A673 (cell line): Measurements from ENCODE around the gene ZDHHC4. TPM values are rescaled to one million over a fixed set of nuclear protein-coding genes. Genes with fewer than 3 reads are reported as not detected.

ENCODE experiments used
- BruUV-seq: library from RNA; stranded (reverse); fragments of 400-500 nt; replicated peaks from 2 replicates; lab custom pipeline; 2021; lab: Mats Ljungman, UMichigan
- CTCF ChIA-PET: fragments of 300-600 bp; sonication (Branson Sonifier 250); formaldehyde crosslinking; loops from one replicate; lab custom pipeline; 2022; ENCODE audit warnings: antibody characterized with exemption; lab: Charles Lee
- POLR2A ChIA-PET: fragments of 300-600 bp; sonication (Branson Sonifier 250); formaldehyde crosslinking; loops from one replicate; lab custom pipeline; 2022; ENCODE audit warnings: antibody characterized with exemption; ENCODE audit not compliant: low non-redundant PET; lab: Charles Lee
- DNase-seq: peaks from one replicate; pipeline ENCODE4 v3.0.0-alpha.2; 2015; ENCODE audit warnings: low spot score
- H3K27ac ChIP-seq: fragments of 200-600 bp; sonication (generic); 2 replicates; pipeline ENCODE4 v1.5.1; 2016; ENCODE audit warnings: mixed run types, low read depth, mild to moderate bottlenecking, mixed read lengths, antibody characterized with exemption, low read length; ENCODE audit not compliant: poor library complexity, severe bottlenecking
- H3K27me3 ChIP-seq: fragments of 200-600 bp; sonication (generic); replicated peaks from 2 replicates; pipeline ENCODE4 v1.6.1; 2017; ENCODE audit warnings: mixed run types, low read depth, mild to moderate bottlenecking, mixed read lengths, antibody characterized with exemption, low read length; ENCODE audit not compliant: insufficient read depth, poor library complexity
- H3K36me3 ChIP-seq: fragments of 200-600 bp; sonication (generic); 2 replicates; pipeline ENCODE4 v1.6.1; 2016; ENCODE audit warnings: mixed run types, mild to moderate bottlenecking, mixed read lengths, antibody characterized with exemption, low read length; ENCODE audit not compliant: insufficient read depth, poor library complexity, severe bottlenecking
- H3K4me1 ChIP-seq: fragments of 200-600 bp; sonication (generic); 2 replicates; pipeline ENCODE4 v1.6.1; 2017; ENCODE audit warnings: mixed run types, mild to moderate bottlenecking, mixed read lengths, antibody characterized with exemption, low read length; ENCODE audit not compliant: insufficient read depth, poor library complexity, severe bottlenecking
- H3K4me3 ChIP-seq: fragments of 200-600 bp; sonication (generic); 2 replicates; pipeline ENCODE4 v1.5.1; 2016; ENCODE audit warnings: low read depth, mixed run types, mild to moderate bottlenecking, mixed read lengths, low read length; ENCODE audit not compliant: poor library complexity, severe bottlenecking
- H3K9me3 ChIP-seq: fragments of 200-600 bp; sonication (generic); 2 replicates; pipeline ENCODE4 v1.6.1; 2016; ENCODE audit warnings: mixed run types, low read depth, mild to moderate bottlenecking, mixed read lengths, antibody characterized with exemption, low read length; ENCODE audit not compliant: poor library complexity, severe bottlenecking
- CTCF ChIP-seq: fragments of 300-800, 200-600 bp; sonication (generic); conservative IDR thresholded peaks from 2 replicates; pipeline ENCODE4 v1.5.1; 2017; ENCODE audit warnings: low read depth, mild to moderate bottlenecking, antibody characterized with exemption, low read length, moderate library complexity, mixed read lengths
- EZH2 ChIP-seq: fragments of 200-600 bp; sonication (generic); IDR thresholded peaks from 2 replicates; pipeline ENCODE4 v1.6.1; 2017; ENCODE audit warnings: borderline replicate concordance, low read depth, mild to moderate bottlenecking, mixed read lengths, antibody characterized with exemption, low read length; ENCODE audit not compliant: poor library complexity, severe bottlenecking
- intact Hi-C: fragments of 100-400 bp; cut with micrococcal nuclease; formaldehyde crosslinking; loops from one replicate; pipeline ENCODE4 v1.10.0; 2022; ENCODE audit not compliant: unreplicated experiment
- total RNA-seq: library from RNA; stranded (reverse); gene quantifications from 2 replicates; pipeline ENCODE4 v1.2.3, GENCODE V29; 2021

The ZDHHC4 gene
- total RNA-seq, 1 experiment from 2014 or later, result 72.4 TPM

- Histone ChIP-seq H3K27me3 (no peaks in the 10 kb centered on the region), H3K36me3 (peaks cover 58% of the 10 kb centered on the region), H3K4me3 (peak overlapping the region; percentile 86), H3K4me1 (peaks cover 2% of the 10 kb centered on the region), H3K9me3 (no peaks in the 10 kb centered on the region), H3K27ac (no peak overlapping the region)
- no peak for TF ChIP-seq CTCF
- no TSS peak for BruUV-seq
- intact Hi-C loops, result no loop called here
- POLR2A ChIA-PET, result interaction anchor here (1.0 kb wide), 1 partner anchor 23 kb away, joined by 3 read pairs; no protein-coding TSS in a partner anchor
- no peak for DNase-seq
- CTCF ChIA-PET, result no interaction called here
Observed at GRCh38 chr7:6589151-6589828, 12.0 kb downstream of the ZDHHC4 start.

- peak; percentile 88 for DNase-seq
- ChIA-PET CTCF (interaction anchor here (0.5 kb wide), 1 partner anchor 10 kb away, joined by 3 read pairs; no protein-coding TSS in a partner anchor), POLR2A (interaction anchor here (1.0 kb wide), 1 partner anchor 22 kb away, joined by 3 read pairs; no protein-coding TSS in a partner anchor)
- no TSS peak for BruUV-seq
- Histone ChIP-seq H3K27me3 (no peaks in the 10 kb centered on the region), H3K4me3 (peak within 1 kb of the TSS; percentile 86), H3K4me1 (peaks cover 2% of the 10 kb centered on the region), H3K27ac (peak within 1 kb of the TSS; percentile 88), H3K9me3 (no peaks in the 10 kb centered on the region), H3K36me3 (peaks cover 58% of the 10 kb centered on the region)
- intact Hi-C loops, result no loop called here
- TF ChIP-seq CTCF, result peak; percentile 37; the same call in 1 of the 2 replicates
- TF ChIP-seq EZH2, result no peak
Observed at GRCh38 chr7:6589829-6590644, 12.8 kb downstream of the ZDHHC4 start, which contains the start of gene INTS15. Gene INTS15 (plus strand): TSS chr7:6590021. CDS start chr7:6590284, 263 bp downstream.

GRCh38 chr7:6590645-6591110 is 13.4 kb downstream of the ZDHHC4 start:
- H3K4me3 ChIP-seq, result peak overlapping the region; percentile 86
- TF ChIP-seq CTCF, result no peak
- H3K4me1 ChIP-seq, result peaks cover 2% of the 10 kb centered on the region
- peaks cover 62% of the 10 kb centered on the region for H3K36me3 ChIP-seq
- no peaks in the 10 kb centered on the region for H3K27me3 ChIP-seq
- ChIA-PET CTCF (no interaction called here), POLR2A (no interaction called here)
- H3K9me3 ChIP-seq, result no peaks in the 10 kb centered on the region
- intact Hi-C loops, result no loop called here
- no TSS peak for BruUV-seq
- DNase-seq, result no peak
- H3K27ac ChIP-seq, result peak overlapping the region; percentile 88
